H1 (cell line): ENCODE results near the gene NFAM1. TPM values are rescaled to one million over a fixed set of nuclear protein-coding genes. Genes with fewer than 3 reads are reported as not detected.
A peak's percentile ranks its signal among the peaks of the same experiment; 100 is the strongest.

Experiments used
- ATF3 ChIP-seq: IDR thresholded peaks from 2 replicates; pipeline ENCODE4 v1.6.1; 2011; ENCODE audit warnings: low read depth, mild to moderate bottlenecking, low read length; ENCODE audit not compliant: insufficient read depth
- BCL11A ChIP-seq, 2 experiments: IDR thresholded peaks; one replicate each; pipeline ENCODE4 v1.6.1; 2011; ENCODE audit warnings: low read depth in 2 of 2, low read length in 2 of 2, mild to moderate bottlenecking in 2 of 2
- CEBPB ChIP-seq: IDR thresholded peaks from 2 replicates; pipeline ENCODE4 v1.6.1; 2012; ENCODE audit warnings: low read depth, low read length
- CHD2 ChIP-seq: IDR thresholded peaks from 2 replicates; pipeline ENCODE4 v1.6.1; 2012; ENCODE audit warnings: low read length, improper control_type of control experiment
- CREB1 ChIP-seq: IDR thresholded peaks from 2 replicates; pipeline ENCODE4 v1.6.1; 2012; ENCODE audit warnings: inconsistent platforms
- EP300 ChIP-seq, 2 experiments: IDR thresholded peaks; 1 replicate in 1 of 2; 2 replicates in 1 of 2; pipeline ENCODE4 v1.6.1; 2011 to 2012; ENCODE audit warnings: low read depth in 2 of 2, low read length in 2 of 2, mild to moderate bottlenecking in 2 of 2, borderline replicate concordance in 1 of 2, inconsistent platforms in 1 of 2, moderate library complexity in 1 of 2
- FOSL1 ChIP-seq: IDR thresholded peaks from 2 replicates; pipeline ENCODE4 v1.6.1; 2011; ENCODE audit warnings: mild to moderate bottlenecking, low read depth, low read length, moderate library complexity; ENCODE audit not compliant: insufficient read depth
- GABPA ChIP-seq: IDR thresholded peaks from 2 replicates; pipeline ENCODE4 v1.6.1; 2011; ENCODE audit warnings: mild to moderate bottlenecking, low read length, moderate library complexity, borderline replicate concordance; ENCODE audit not compliant: insufficient read depth
- GTF2F1 ChIP-seq: IDR thresholded peaks from 2 replicates; pipeline ENCODE4 v1.6.1; 2012; ENCODE audit warnings: low read depth, low read length, improper control_type of control experiment, borderline replicate concordance
- JUN ChIP-seq: IDR thresholded peaks from 2 replicates; pipeline ENCODE4 v1.6.1; 2011; ENCODE audit warnings: low read depth, mild to moderate bottlenecking, improper control_type of control experiment, low read length
- NANOG ChIP-seq: IDR thresholded peaks from 2 replicates; pipeline ENCODE4 v1.6.1; 2011; ENCODE audit warnings: low read length, low read depth, mild to moderate bottlenecking, inconsistent platforms; ENCODE audit not compliant: insufficient read depth, poor library complexity, severe bottlenecking
- PHF8 ChIP-seq: fragments of 200-600 bp; sonication (generic); conservative IDR thresholded peaks from 2 replicates; pipeline ENCODE4 v1.7.1; 2012; ENCODE audit warnings: low read depth, mild to moderate bottlenecking, inconsistent platforms, low read length, moderate library complexity
- POU5F1 ChIP-seq: IDR thresholded peaks from 2 replicates; pipeline ENCODE4 v1.6.1; 2011; ENCODE audit warnings: low read depth, mild to moderate bottlenecking, low read length, moderate library complexity
- RAD21 ChIP-seq, 2 experiments: IDR thresholded peaks in 1 of 2; conservative IDR thresholded peaks in 1 of 2; 2 replicates each; pipeline ENCODE4 v1.6.1; 2011; ENCODE audit warnings: low read depth in 2 of 2, low read length in 2 of 2, improper control_type of control experiment in 1 of 2, inconsistent platforms in 1 of 2, mild to moderate bottlenecking in 1 of 2, moderate library complexity in 1 of 2
- RBBP5 ChIP-seq: IDR thresholded peaks from 2 replicates; pipeline ENCODE4 v1.7.1; 2012; ENCODE audit warnings: low read depth, mild to moderate bottlenecking, inconsistent platforms, low read length, moderate library complexity, borderline replicate concordance
- RXRA ChIP-seq: IDR thresholded peaks from 2 replicates; pipeline ENCODE4 v1.6.1; 2011; ENCODE audit warnings: low read depth, mild to moderate bottlenecking, low read length, moderate library complexity; ENCODE audit not compliant: insufficient read depth
- SAP30 ChIP-seq: fragments of 300-600 bp; sonication (generic); IDR thresholded peaks from 2 replicates; pipeline ENCODE4 v1.7.1; 2012; ENCODE audit warnings: low read length, moderate library complexity, mild to moderate bottlenecking, inconsistent platforms; ENCODE audit not compliant: insufficient read depth, insufficient replicate concordance
- SIN3A ChIP-seq, 2 experiments: IDR thresholded peaks in 1 of 2; conservative IDR thresholded peaks in 1 of 2; 2 replicates each; pipeline ENCODE4 v1.6.1; 2011 to 2012; ENCODE audit warnings: low read length in 2 of 2, improper control_type of control experiment in 1 of 2, low read depth in 1 of 2, mild to moderate bottlenecking in 1 of 2
- SP4 ChIP-seq: IDR thresholded peaks from 2 replicates; pipeline ENCODE4 v1.6.1; 2012; ENCODE audit warnings: low read length, inconsistent platforms
- SRF ChIP-seq: IDR thresholded peaks from 2 replicates; pipeline ENCODE4 v1.6.1; 2011; ENCODE audit warnings: mild to moderate bottlenecking, low read depth, low read length, moderate library complexity
- TCF12 ChIP-seq: IDR thresholded peaks from 2 replicates; pipeline ENCODE4 v1.6.1; 2011; ENCODE audit warnings: low read depth, mild to moderate bottlenecking, low read length
- USF2 ChIP-seq: IDR thresholded peaks from 2 replicates; pipeline ENCODE4 v1.6.1; 2011; ENCODE audit warnings: low read length, improper control_type of control experiment
- polyA plus RNA-seq, 7 experiments: library from polyadenylated mRNA; depleted of rRNA in 3 of 7; stranded (reverse) in 5 of 7; unstranded in 2 of 7; fragments of >200 nt in 5 of 7; fragments of 200-250 nt in 2 of 7; gene quantifications; 1 replicate in 5 of 7; 2 replicates in 1 of 7; 4 replicates in 1 of 7; pipeline versions ENCODE4 v1.2.1 to v1.2.3, GENCODE V29; 2011 to 2013; ENCODE audit warnings: missing spikeins in 2 of 7, mixed read lengths in 2 of 7
- total RNA-seq: library from RNA; stranded (reverse); fragmentation: NEBNext Ultra II Directional; extraction: Animal tissue kit (Norgen Biotek cat#: 25700); gene quantifications from 2 replicates; pipeline ENCODE4 v1.2.1, GENCODE V29; 2021

NFAM1 gene
- total and polyA plus RNA-seq, 2 of the 8 experiments (the other 6 are each of a cell fraction or from before 2014, with no cell fraction given), result 0.62 to 0.73 TPM

GRCh38 chr22:42412744-42413333 lies 19.4 kb downstream of the NFAM1 start (continued):
- TF ChIP-seq CREB1 (peak; percentile 50; the same call in 1 of the 2 replicates), RAD21 (IDR thresholded peaks at IDR 0.05 in 1 of 2, conservative IDR thresholded peaks at IDR 0.05 in 1 of 2; ENCODE audit: low read depth in 2 of 2, low read length in 2 of 2) (no peak), POU5F1 (no peak), ATF3 (no peak), JUN (no peak), FOSL1 (no peak), BCL11A (IDR thresholded peaks at IDR 0.05; ENCODE audit: low read depth in 2 of 2, low read length in 2 of 2) (no peak), SIN3A (conservative IDR thresholded peaks at IDR 0.05 in 1 of 2, IDR thresholded peaks at IDR 0.05 in 1 of 2; ENCODE audit: low read depth in 1 of 2, low read length in 2 of 2) (peak in 1 of 2 experiments; percentile 43; a peak in 1 of 4 replicates), CHD2 (no peak), TCF12 (no peak), GTF2F1 (no peak), PHF8 (no peak), RBBP5 (peak; percentile 92; the same call in 1 of the 2 replicates), NANOG (no peak), SAP30 (no peak), GABPA (no peak), RXRA (no peak), SP4 (no peak), CEBPB (no peak), EP300 (IDR thresholded peaks at IDR 0.05; ENCODE audit: borderline replicate concordance in 1 of 2, low read depth in 2 of 2, low read length in 2 of 2) (0 out of 3 replicates have a peak, but pooled peaks of 1 of the 2 experiments have one; percentile 15), SRF (no peak), USF2 (no peak)
